Peyer's patch (tissue), 4 donors: ENCODE measurements around the gene CEP97. TPM values are rescaled to one million over a fixed set of nuclear protein-coding genes. Genes with fewer than 3 reads are reported as not detected.

ENCODE experiments used
- DNase-seq, 3 donors: peaks; one replicate each; pipeline ENCODE4 v3.0.0-alpha.2; 2017 to 2019
- H3K27ac ChIP-seq, 4 donors: fragments of 200-600 bp; sonication (generic); one replicate each; pipeline ENCODE4 v1.5.1; 2016 to 2019
- H3K27me3 ChIP-seq, 2 donors: fragments of 200-600 bp; sonication (generic); one replicate each; pipeline ENCODE4 v1.5.1; 2019
- H3K36me3 ChIP-seq, 3 donors: fragments of 200-600 bp; sonication (generic); one replicate each; pipeline ENCODE4 v1.5.1; 2016 to 2019
- H3K4me1 ChIP-seq, 4 donors: fragments of 200-600 bp; sonication (generic); one replicate each; pipeline ENCODE4 v1.5.1; 2016 to 2019
- H3K4me3 ChIP-seq, 4 donors: fragments of 200-600 bp; sonication (generic); 1 replicate in 3 of 4; 2 replicates in 1 of 4; pipeline ENCODE4 v1.5.1; 2016 to 2019; ENCODE audit warnings: mild to moderate bottlenecking in 1 of 4
- H3K9me3 ChIP-seq, 4 donors: fragments of 200-600 bp; sonication (generic); one replicate each; pipeline ENCODE4 v1.5.1; 2016 to 2019; ENCODE audit warnings: mild to moderate bottlenecking in 1 of 4
- POLR2A ChIP-seq, 2 donors: fragments of 450-650 bp; IDR thresholded peaks; one replicate each; pipeline ENCODE4 v1.5.1; 2017; ENCODE audit warnings: antibody characterized with exemption in 2 of 2, mild to moderate bottlenecking in 2 of 2, moderate library complexity in 2 of 2
- total RNA-seq, 4 donors: library from RNA; depleted of rRNA; stranded (reverse); fragments of >200 nt; gene quantifications; one replicate each; pipeline ENCODE4 v1.1.0, GENCODE V29; 2016
- TF ChIP-seq, protein P1 (sequence below), 6 experiments: fragments of 450-650 bp in 4 of 6; fragments of 200-600 bp in 2 of 6; sonication (generic) in 1 of 6; IDR thresholded peaks; one replicate each; pipeline ENCODE4 v1.5.1; 2017 to 2019; ENCODE audit warnings: antibody characterized with exemption in 6 of 6, mild to moderate bottlenecking in 3 of 6, moderate library complexity in 1 of 6

CEP97 gene
- total RNA-seq, 4 donors from 2014 or later, result 3.3 to 18.2 (median 4.7) TPM

- Histone ChIP-seq H3K36me3 (peaks cover 0 to under 1% (median 0%) of the 10 kb centered on the region in 3 donors), H3K9me3 (no peaks in the 10 kb centered on the region), H3K27me3 (no peaks in the 10 kb centered on the region), H3K27ac (no peak overlapping the region), H3K4me1 (peaks cover 0 to 7% (median 0%) of the 10 kb centered on the region in 4 donors), H3K4me3 (no peak overlapping the region)
- TF ChIP-seq, protein P1, sequence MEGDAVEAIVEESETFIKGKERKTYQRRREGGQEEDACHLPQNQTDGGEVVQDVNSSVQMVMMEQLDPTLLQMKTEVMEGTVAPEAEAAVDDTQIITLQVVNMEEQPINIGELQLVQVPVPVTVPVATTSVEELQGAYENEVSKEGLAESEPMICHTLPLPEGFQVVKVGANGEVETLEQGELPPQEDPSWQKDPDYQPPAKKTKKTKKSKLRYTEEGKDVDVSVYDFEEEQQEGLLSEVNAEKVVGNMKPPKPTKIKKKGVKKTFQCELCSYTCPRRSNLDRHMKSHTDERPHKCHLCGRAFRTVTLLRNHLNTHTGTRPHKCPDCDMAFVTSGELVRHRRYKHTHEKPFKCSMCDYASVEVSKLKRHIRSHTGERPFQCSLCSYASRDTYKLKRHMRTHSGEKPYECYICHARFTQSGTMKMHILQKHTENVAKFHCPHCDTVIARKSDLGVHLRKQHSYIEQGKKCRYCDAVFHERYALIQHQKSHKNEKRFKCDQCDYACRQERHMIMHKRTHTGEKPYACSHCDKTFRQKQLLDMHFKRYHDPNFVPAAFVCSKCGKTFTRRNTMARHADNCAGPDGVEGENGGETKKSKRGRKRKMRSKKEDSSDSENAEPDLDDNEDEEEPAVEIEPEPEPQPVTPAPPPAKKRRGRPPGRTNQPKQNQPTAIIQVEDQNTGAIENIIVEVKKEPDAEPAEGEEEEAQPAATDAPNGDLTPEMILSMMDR (IDR thresholded peaks at IDR 0.05), result no peak
- TF ChIP-seq POLR2A (IDR thresholded peaks at IDR 0.05), result no peak
- DNase-seq, result no peak
These were observed 71.8 kb downstream of the CEP97 start for GRCh38 chr3:101796077-101796680.

DNA sequence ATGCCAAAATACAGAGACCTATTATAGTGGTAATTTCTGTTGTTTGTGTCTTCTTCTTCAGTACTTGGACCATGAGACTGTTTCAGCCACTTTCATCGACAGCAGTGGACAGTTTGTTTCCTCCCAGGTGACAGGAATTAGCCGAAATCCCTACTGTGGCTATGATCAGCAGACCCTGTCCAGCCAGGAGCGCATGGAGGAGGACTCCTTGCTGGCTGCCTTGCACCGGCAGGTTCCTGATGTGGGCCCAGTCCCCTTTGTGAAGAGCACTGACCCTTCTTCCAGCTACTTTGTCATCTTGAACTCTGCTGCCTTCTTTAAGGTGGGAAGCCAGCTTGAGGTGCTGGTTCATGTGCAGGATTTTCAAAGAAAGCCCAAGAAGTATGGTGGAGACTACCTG is 76.8 kb downstream of the CEP97 start:
- no peak for DNase-seq
- Histone ChIP-seq H3K4me1 (no peaks in the 10 kb centered on the region), H3K36me3 (peaks cover 0 to 8% (median 0%) of the 10 kb centered on the region in 3 donors), H3K27ac (no peak overlapping the region), H3K4me3 (no peak overlapping the region), H3K27me3 (no peaks in the 10 kb centered on the region), H3K9me3 (no peaks in the 10 kb centered on the region)
- no peak for TF ChIP-seq POLR2A (IDR thresholded peaks at IDR 0.05)
- TF ChIP-seq, protein P1 (IDR thresholded peaks at IDR 0.05), result no peak

DNA sequence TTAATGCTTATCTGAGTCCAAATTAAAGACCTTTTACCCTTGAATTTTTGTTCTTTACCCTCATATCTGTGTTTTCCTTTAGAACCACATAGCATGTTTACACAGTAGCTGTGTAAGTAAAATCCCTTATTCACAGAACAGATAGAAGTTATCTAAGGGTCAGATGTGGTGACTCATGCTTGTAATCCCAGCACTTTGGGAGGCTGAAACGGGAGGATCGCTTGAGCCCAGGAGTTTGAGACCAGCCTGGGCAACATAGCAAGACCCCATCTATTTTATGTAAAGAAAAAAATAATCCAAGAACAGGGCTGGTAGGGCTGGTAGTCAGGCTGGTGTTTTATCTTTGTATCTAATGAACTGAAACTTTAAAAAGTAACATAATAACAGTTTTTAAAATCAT is 77.8 kb downstream of the CEP97 start:
- no peak overlapping the region for H3K4me3 ChIP-seq
- H3K36me3 ChIP-seq, result peaks cover 0 to 8% (median 0%) of the 10 kb centered on the region in 3 donors
- TF ChIP-seq, protein P1 (IDR thresholded peaks at IDR 0.05), result no peak
- no peaks in the 10 kb centered on the region for H3K4me1 ChIP-seq
- no peaks in the 10 kb centered on the region for H3K9me3 ChIP-seq
- no peaks in the 10 kb centered on the region for H3K27me3 ChIP-seq
- DNase-seq, result no peak
- H3K27ac ChIP-seq, result no peak overlapping the region

GRCh38 chr3:101803173-101803782 is 78.9 kb downstream of the CEP97 start:
- no peak for TF ChIP-seq POLR2A (IDR thresholded peaks at IDR 0.05)
- TF ChIP-seq, protein P1 (IDR thresholded peaks at IDR 0.05), result peak; percentile 68 to 90 (median 88)
- Histone ChIP-seq H3K27me3 (no peaks in the 10 kb centered on the region), H3K9me3 (no peaks in the 10 kb centered on the region), H3K4me1 (no peaks in the 10 kb centered on the region), H3K27ac (no peak overlapping the region), H3K36me3 (peaks cover 0 to 8% (median 0%) of the 10 kb centered on the region in 3 donors), H3K4me3 (no peak overlapping the region)
- DNase-seq, result peak in 2 of 3 donors; percentile 44 to 79

DNA sequence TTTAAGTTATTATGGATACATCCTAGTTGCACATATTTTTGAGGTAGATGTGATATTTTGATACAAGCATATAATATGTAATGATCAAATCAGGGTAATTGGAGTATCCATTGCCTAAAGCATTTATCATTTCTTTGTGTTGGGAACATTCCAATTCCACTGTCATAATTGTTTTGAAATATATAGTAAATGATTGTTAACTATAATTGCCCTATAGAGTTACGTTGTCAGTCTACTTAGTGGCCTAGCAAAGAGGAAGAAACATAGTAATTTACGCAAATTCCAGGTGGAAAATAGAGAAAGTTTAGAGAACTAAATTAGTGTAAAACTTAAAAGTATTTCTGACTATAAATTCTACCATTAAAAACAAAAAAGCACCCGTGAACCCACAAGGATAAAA is 79.5 kb downstream of the CEP97 start:
- Histone ChIP-seq H3K27ac (no peak overlapping the region), H3K4me3 (no peak overlapping the region), H3K4me1 (peaks cover 0 to 2% (median 0%) of the 10 kb centered on the region in 4 donors), H3K9me3 (no peaks in the 10 kb centered on the region), H3K36me3 (peaks cover 0 to 8% (median 0%) of the 10 kb centered on the region in 3 donors), H3K27me3 (no peaks in the 10 kb centered on the region)
- no peak for TF ChIP-seq POLR2A (IDR thresholded peaks at IDR 0.05)
- TF ChIP-seq, protein P1 (IDR thresholded peaks at IDR 0.05), result no peak
- DNase-seq, result no peak
